ENCODE measurements around the gene RARA. TPM values are rescaled to one million over a fixed set of nuclear protein-coding genes. Genes with fewer than 3 reads are reported as not detected.
"Not testable (repeated sequence)": the region's sequence is repeated elsewhere in the genome, so short reads cannot be mapped to it uniquely, and the experiment has no call there.

RARA gene
- polyA plus RNA-seq, 3 donors = 14.9 to 63.9 (median 29.4) TPM

GRCh38 chr17:40366861-40367518 is 58.0 kb downstream of the RARA start:
- H2AFZ ChIP-seq (ENCODE audit: insufficient read depth, low read depth, low read length, poor library complexity, severe bottlenecking) = no peak overlapping the region
- H3K27me3 Mint-ChIP-seq (ENCODE audit: low read depth in 3 of 3) = peaks cover 18 to 28% (median 25%) of the 10 kb centered on the region in 3 donors
- no peaks in the 10 kb centered on the region for H4K20me1 ChIP-seq (ENCODE audit: insufficient read depth, low read length)
- H3K27ac ChIP-seq (ENCODE audit: low read depth in 1 of 2, low read length in 2 of 2) = no peak overlapping the region
- no peak overlapping the region for H3K4me2 ChIP-seq (replicated peaks; ENCODE audit: extremely low read depth, low read length, poor library complexity, severe bottlenecking)
- no peaks in the 10 kb centered on the region for H3K36me3 Mint-ChIP-seq
- peaks cover 0 to 6% of the 10 kb centered on the region in 2 donors for H3K9me3 ChIP-seq (replicated peaks in 1 of 2; ENCODE audit: control insufficient read depth in 1 of 2, insufficient read depth in 1 of 2, low read length in 2 of 2)
- DNase-seq = no peak
- H3K4me3 ChIP-seq (replicated peaks in 1 of 3; ENCODE audit: low read depth in 2 of 3, low read length in 3 of 3) = no peak overlapping the region
- no peak overlapping the region for H3K27ac Mint-ChIP-seq
- H3K9me3 Mint-ChIP-seq = peaks cover 0 to 6% (median 0%) of the 10 kb centered on the region in 7 donors
- H3K36me3 ChIP-seq (replicated peaks in 1 of 2; ENCODE audit: control insufficient read depth in 1 of 2, insufficient read depth in 2 of 2, low read length in 2 of 2) = no peaks in the 10 kb centered on the region
- peaks cover 0 to 21% of the 10 kb centered on the region in 2 donors for H3K27me3 ChIP-seq (ENCODE audit: control insufficient read depth in 2 of 2, insufficient read depth in 2 of 2, low read length in 2 of 2)
- TF ChIP-seq CTCF (IDR thresholded peaks at IDR 0.05) = no peak
- H3K4me1 ChIP-seq (ENCODE audit: control insufficient read depth in 1 of 2, insufficient read depth in 2 of 2, low read length in 2 of 2) = peaks cover 6 to 19% of the 10 kb centered on the region in 2 donors
- peaks cover 15% of the 10 kb centered on the region for H3K4me1 Mint-ChIP-seq
- H3K4me3 Mint-ChIP-seq = peak overlapping the region in 1 of 2 donors; percentile 42
- 70% methylated on average over 16 of the region's 17 CpGs for WGBS (ENCODE audit: insufficient coverage)
- intact Hi-C loops (cut with micrococcal nuclease) = no loop called here
- H3K79me2 ChIP-seq (ENCODE audit: insufficient read depth, low read length) = no peaks in the 10 kb centered on the region
- no peak overlapping the region for H3K9ac ChIP-seq (ENCODE audit: insufficient read depth, low read length, poor library complexity, severe bottlenecking)

GRCh38 chr17:40367728-40368127 is 58.7 kb downstream of the RARA start:
- WGBS (ENCODE audit: insufficient coverage) = 93% methylated on average over 3 of the region's 9 CpGs
- Mint-ChIP-seq H3K27me3 (ENCODE audit: low read depth in 3 of 3) (peaks cover 12 to 21% (median 19%) of the 10 kb centered on the region in 3 donors), H3K9me3 (peaks cover 0 to 11% (median 5%) of the 10 kb centered on the region in 7 donors), H3K4me1 (peaks cover 20% of the 10 kb centered on the region)
- peaks cover 0 to 15% of the 10 kb centered on the region in 2 donors for H3K27me3 ChIP-seq (ENCODE audit: control insufficient read depth in 2 of 2, insufficient read depth in 2 of 2, low read length in 2 of 2)
- H4K20me1 ChIP-seq (ENCODE audit: insufficient read depth, low read length); H2AFZ ChIP-seq (ENCODE audit: insufficient read depth, low read depth, low read length, poor library complexity, severe bottlenecking); H3K27ac ChIP-seq (ENCODE audit: low read depth in 1 of 2, low read length in 2 of 2); H3K79me2 ChIP-seq (ENCODE audit: insufficient read depth, low read length); H3K9ac ChIP-seq (ENCODE audit: insufficient read depth, low read length, poor library complexity, severe bottlenecking); H3K36me3 ChIP-seq (replicated peaks in 1 of 2; ENCODE audit: control insufficient read depth in 1 of 2, insufficient read depth in 2 of 2, low read length in 2 of 2); H3K4me3 ChIP-seq (replicated peaks in 1 of 3; ENCODE audit: low read depth in 2 of 3, low read length in 3 of 3); H3K4me2 ChIP-seq (replicated peaks; ENCODE audit: extremely low read depth, low read length, poor library complexity, severe bottlenecking); H3K4me3 Mint-ChIP-seq; DNase-seq; H3K36me3 Mint-ChIP-seq; H3K9me3 ChIP-seq (replicated peaks in 1 of 2; ENCODE audit: control insufficient read depth in 1 of 2, insufficient read depth in 1 of 2, low read length in 2 of 2); H3K27ac Mint-ChIP-seq; intact Hi-C loops (cut with micrococcal nuclease): not testable (repeated sequence)
- H3K4me1 ChIP-seq (ENCODE audit: control insufficient read depth in 1 of 2, insufficient read depth in 2 of 2, low read length in 2 of 2) = peaks cover 6 to 19% of the 10 kb centered on the region in 2 donors

All from CD14-positive monocyte (primary cell).